Large intestine (tissue), 3 donors: ENCODE data around the gene SYT7. TPM values are rescaled to one million over a fixed set of nuclear protein-coding genes. Genes with fewer than 3 reads are reported as not detected.

Experiments used
- DNase-seq, 2 donors: peaks; one replicate each; pipeline versions ENCODE4 v3.0.0 to v3.0.0-alpha.2; 2013
- H3K27ac ChIP-seq: one replicate; pipeline ENCODE4 v1.5.1; 2013; ENCODE audit warnings: low read length
- H3K27me3 ChIP-seq: 2 replicates; pipeline ENCODE4 v1.6.1; 2013; ENCODE audit warnings: low read length; ENCODE audit not compliant: control insufficient read depth, insufficient read depth
- H3K36me3 ChIP-seq: 2 replicates; pipeline ENCODE4 v1.6.1; 2013; ENCODE audit warnings: low read length; ENCODE audit not compliant: control insufficient read depth, insufficient read depth
- H3K4me1 ChIP-seq: one replicate; pipeline ENCODE4 v1.6.1; 2013; ENCODE audit warnings: low read length; ENCODE audit not compliant: control insufficient read depth, insufficient read depth
- H3K4me3 ChIP-seq: one replicate; pipeline ENCODE4 v1.5.1; 2013; ENCODE audit warnings: low read length
- H3K9me3 ChIP-seq: one replicate; pipeline ENCODE4 v1.6.1; 2013; ENCODE audit warnings: mild to moderate bottlenecking, low read depth, low read length, moderate library complexity; ENCODE audit not compliant: control insufficient read depth
- WGBS: methylation state at CpG from one replicate; pipeline ENCODE4 v1.1.5; 2013; ENCODE audit warnings: low lambda C conversion rate; ENCODE audit not compliant: insufficient coverage; 5-methylcytosine and 5-hydroxymethylcytosine counted together
- polyA plus RNA-seq: library from polyadenylated mRNA; unstranded; fragments of 120-200 nt; gene quantifications from one replicate; pipeline ENCODE4 v1.2.1, GENCODE V29; 2013

SYT7 gene
- polyA plus RNA-seq, 1 donor = 12.1 TPM

- Histone ChIP-seq H3K9me3 (no peaks in the 10 kb centered on the region), H3K27me3 (peaks cover 27% of the 10 kb centered on the region), H3K36me3 (no peaks in the 10 kb centered on the region), H3K4me1 (no peaks in the 10 kb centered on the region), H3K27ac (no peak overlapping the region), H3K4me3 (no peak overlapping the region)
- WGBS = no CpG with 5 or more reads among the region's 3 CpGs
- DNase-seq = no peak
Measured at GRCh38 chr11:61571869-61572268, 9.0 kb downstream of the SYT7 start.

DNA sequence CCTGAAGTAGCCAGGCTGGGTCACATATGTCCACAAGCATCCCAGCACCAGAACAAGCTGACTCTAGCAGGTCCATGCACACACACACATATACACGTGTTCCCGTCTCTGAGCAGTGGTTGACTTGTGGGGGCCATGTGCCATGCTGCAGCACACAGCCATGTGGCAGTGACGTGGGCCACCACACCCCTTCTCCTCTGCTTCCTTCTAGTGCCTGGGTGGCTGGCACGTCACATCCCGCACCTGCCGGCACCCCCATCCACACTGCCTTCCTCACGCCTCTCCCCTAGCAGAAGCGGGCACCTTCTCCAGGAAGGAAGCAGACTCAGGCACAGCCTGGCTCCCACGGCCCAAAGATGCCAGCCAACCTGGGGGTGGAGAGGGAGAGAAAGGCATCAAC lies 9.5 kb downstream of the SYT7 start:
- WGBS = no CpG with 5 or more reads among the region's 9 CpGs
- H3K4me1 ChIP-seq = no peaks in the 10 kb centered on the region
- H3K27ac ChIP-seq = no peak overlapping the region

DNA sequence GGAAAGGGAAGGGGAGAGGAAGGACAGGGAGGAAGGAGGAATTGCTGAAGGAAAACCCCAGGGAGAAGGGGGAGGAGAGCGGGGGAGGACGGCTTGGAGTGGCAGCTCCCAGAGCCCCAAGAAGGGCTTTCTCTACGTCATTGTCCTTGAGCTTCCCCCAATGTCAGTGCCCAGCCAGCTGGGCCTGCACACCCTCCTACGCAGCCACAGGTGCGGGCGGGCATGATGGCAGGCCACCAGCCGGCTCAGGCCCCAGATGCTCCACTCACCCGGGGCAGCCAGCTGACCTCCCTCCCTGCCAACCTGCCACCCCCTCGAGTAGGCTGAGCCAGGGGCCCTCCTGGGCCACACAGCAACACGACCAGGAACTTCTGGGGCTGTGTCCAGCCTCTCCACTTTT lies 11.2 kb downstream of the SYT7 start:
- Histone ChIP-seq H3K27me3 (peaks cover 39% of the 10 kb centered on the region), H3K9me3 (no peaks in the 10 kb centered on the region), H3K27ac (no peak overlapping the region), H3K4me3 (no peak overlapping the region), H3K4me1 (no peaks in the 10 kb centered on the region), H3K36me3 (no peaks in the 10 kb centered on the region)
- DNase-seq = no peak
- no CpG with 5 or more reads among the region's 10 CpGs for WGBS

More for the DNA sequence above, 9.5 kb downstream of the SYT7 start:
- DNase-seq = no peak
- Histone ChIP-seq H3K4me3 (no peak overlapping the region), H3K9me3 (no peaks in the 10 kb centered on the region), H3K36me3 (no peaks in the 10 kb centered on the region), H3K27me3 (peaks cover 27% of the 10 kb centered on the region)

- WGBS = no CpG with 5 or more reads among the region's 3 CpGs
- Histone ChIP-seq H3K9me3 (no peaks in the 10 kb centered on the region), H3K4me1 (no peaks in the 10 kb centered on the region), H3K36me3 (no peaks in the 10 kb centered on the region), H3K27me3 (peaks cover 41% of the 10 kb centered on the region), H3K27ac (no peak overlapping the region), H3K4me3 (no peak overlapping the region)
- no peak for DNase-seq
Measured at GRCh38 chr11:61569018-61569417, 11.9 kb downstream of the SYT7 start.

GRCh38 chr11:61567286-61568061 lies 13.4 kb downstream of the SYT7 start:
- H3K27ac ChIP-seq = no peak overlapping the region
- no peak overlapping the region for H3K4me3 ChIP-seq
- no peaks in the 10 kb centered on the region for H3K36me3 ChIP-seq
- WGBS = no CpG with 5 or more reads among the region's 46 CpGs
- peak; percentile 77 to 82 for DNase-seq
- H3K27me3 ChIP-seq = peaks cover 37% of the 10 kb centered on the region
- H3K4me1 ChIP-seq = no peaks in the 10 kb centered on the region
- H3K9me3 ChIP-seq = no peaks in the 10 kb centered on the region

GRCh38 chr11:61564936-61565696 lies 15.8 kb downstream of the SYT7 start:
- Histone ChIP-seq H3K9me3 (no peaks in the 10 kb centered on the region), H3K36me3 (no peaks in the 10 kb centered on the region), H3K4me3 (no peak overlapping the region), H3K27me3 (peaks cover 38% of the 10 kb centered on the region), H3K27ac (no peak overlapping the region), H3K4me1 (no peaks in the 10 kb centered on the region)
- no peak for DNase-seq
- 100% methylated on average over 1 of the region's 8 CpGs for WGBS

- no peak for DNase-seq
- Histone ChIP-seq H3K36me3 (no peaks in the 10 kb centered on the region), H3K4me3 (no peak overlapping the region), H3K27me3 (peaks cover 49% of the 10 kb centered on the region), H3K9me3 (no peaks in the 10 kb centered on the region), H3K4me1 (no peaks in the 10 kb centered on the region), H3K27ac (no peak overlapping the region)
- WGBS = no CpG with 5 or more reads among the region's 6 CpGs
Measured at GRCh38 chr11:61560751-61561150, 20.1 kb downstream of the SYT7 start.

- no CpG with 5 or more reads among the region's 3 CpGs for WGBS
- H3K27ac ChIP-seq = no peak overlapping the region
- H3K27me3 ChIP-seq = peaks cover 71% of the 10 kb centered on the region
- no peaks in the 10 kb centered on the region for H3K4me1 ChIP-seq
- no peaks in the 10 kb centered on the region for H3K36me3 ChIP-seq
- H3K9me3 ChIP-seq = peaks cover 3% of the 10 kb centered on the region
- no peak for DNase-seq
- no peak overlapping the region for H3K4me3 ChIP-seq
Measured at GRCh38 chr11:61556621-61557020, 24.3 kb downstream of the SYT7 start.

DNA sequence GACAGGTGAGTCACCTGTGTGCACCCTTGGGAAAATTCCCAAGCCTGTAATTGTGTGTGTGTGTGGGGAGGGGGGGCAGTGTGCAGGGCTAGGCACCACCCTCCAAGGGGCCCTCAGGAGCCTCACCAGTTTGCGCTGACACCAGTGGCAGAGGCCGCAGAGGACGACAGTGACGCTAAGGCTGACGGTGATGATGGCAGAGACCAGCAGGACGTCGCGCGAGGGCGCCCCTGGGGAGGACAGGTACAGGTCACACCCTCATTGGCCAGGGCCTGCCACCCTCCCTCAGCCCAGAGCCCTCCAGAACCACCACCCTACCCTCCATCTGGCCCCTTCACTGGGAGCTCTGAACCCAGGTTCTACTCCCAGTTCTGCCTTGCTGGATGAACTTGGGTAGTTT lies 24.9 kb downstream of the SYT7 start:
- no peaks in the 10 kb centered on the region for H3K36me3 ChIP-seq
- WGBS = no CpG with 5 or more reads among the region's 10 CpGs
- no peaks in the 10 kb centered on the region for H3K4me1 ChIP-seq
- H3K4me3 ChIP-seq = no peak overlapping the region
- no peak for DNase-seq
- peaks cover 66% of the 10 kb centered on the region for H3K27me3 ChIP-seq
- H3K27ac ChIP-seq = no peak overlapping the region
- peaks cover 3% of the 10 kb centered on the region for H3K9me3 ChIP-seq

- no peaks in the 10 kb centered on the region for H3K36me3 ChIP-seq
- H3K9me3 ChIP-seq = peaks cover 3% of the 10 kb centered on the region
- H3K27ac ChIP-seq = no peak overlapping the region
- peaks cover 66% of the 10 kb centered on the region for H3K27me3 ChIP-seq
- no peak overlapping the region for H3K4me3 ChIP-seq
- DNase-seq = no peak
- H3K4me1 ChIP-seq = no peaks in the 10 kb centered on the region
- WGBS = no CpG with 5 or more reads among the region's 57 CpGs
Measured at GRCh38 chr11:61555051-61555969, 25.6 kb downstream of the SYT7 start.
